ENCODE results near the gene TFDP2. TPM values are rescaled to one million over a fixed set of nuclear protein-coding genes. Genes with fewer than 3 reads are reported as not detected.

The TFDP2 gene
- total RNA-seq, 1 experiment from 2014 or later, result 55.4 TPM

- H3K4me3 ChIP-seq (replicated peaks in 1 of 2; ENCODE audit: low read depth in 1 of 2, low read length in 2 of 2), result no peak overlapping the region
- H3K79me2 ChIP-seq (ENCODE audit: insufficient read depth, low read length), result no peaks in the 10 kb centered on the region
- POLR2A ChIA-PET, result interaction anchor here (0.7 kb wide), 1 partner anchor 10 kb away, joined by 3 read pairs; no protein-coding TSS in a partner anchor
- H3K4me1 ChIP-seq (ENCODE audit: control insufficient read depth in 1 of 2, insufficient read depth in 2 of 2, low read length in 2 of 2), result peaks cover 0 to 2% of the 10 kb centered on the region in 2 experiments; a peak in 1 of 4 replicates
- no peaks in the 10 kb centered on the region for H3K9me3 ChIP-seq (ENCODE audit: control insufficient read depth in 1 of 2, insufficient read depth in 1 of 2, low read depth in 1 of 2, low read length in 2 of 2)
- DNase-seq (ENCODE audit: low read depth, low spot score) (no peak), ATAC-seq (peak; percentile 35)
- peaks cover 0 to 4% of the 10 kb centered on the region in 2 experiments; a peak in 2 of 4 replicates for H3K36me3 ChIP-seq (ENCODE audit: control insufficient read depth in 1 of 2, insufficient read depth in 2 of 2, low read length in 2 of 2)
- no peak overlapping the region for H3K27ac ChIP-seq (ENCODE audit: low read depth, low read length)
- intact Hi-C loops (cut with micrococcal nuclease), result no loop called here
- no peak overlapping the region for H3K9ac ChIP-seq (ENCODE audit: low read length)
- H3K4me2 ChIP-seq (ENCODE audit: low read length), result no peak overlapping the region
- RAD21 ChIA-PET (ENCODE audit: low non-redundant PET in 1 of 2, low total read pairs in 2 of 2, uncharacterized antibody in 2 of 2, unreplicated experiment in 2 of 2), result no interaction called here
- no peak for TF ChIP-seq TCF7L2 (IDR thresholded peaks at IDR 0.05; ENCODE audit: borderline replicate concordance, extremely low read depth, insufficient read depth, insufficient read length)
- no peak for TF ChIP-seq REST (IDR thresholded peaks at IDR 0.05; ENCODE audit: low read depth)
- TF ChIP-seq SIN3A (IDR thresholded peaks at IDR 0.05; ENCODE audit: low read depth), result no peak
- TF ChIP-seq ELF1 (IDR thresholded peaks at IDR 0.05; ENCODE audit: borderline replicate concordance, low read depth), result no peak
- TF ChIP-seq JUND (IDR thresholded peaks at IDR 0.05), result no peak
- no peak for TF ChIP-seq CBX3 (IDR thresholded peaks at IDR 0.05; ENCODE audit: low read depth)
- no peak for TF ChIP-seq FOSL1 (IDR thresholded peaks at IDR 0.05; ENCODE audit: low read depth)
- no peak for TF ChIP-seq POLR2AphosphoS5 (IDR thresholded peaks at IDR 0.05; ENCODE audit: low read depth, low read length)
- no peak for TF ChIP-seq SRF (IDR thresholded peaks at IDR 0.05; ENCODE audit: low read depth)
- no peak for TF ChIP-seq ZFX (IDR thresholded peaks at IDR 0.05)
- no peak for TF ChIP-seq EZH2phosphoT487 (IDR thresholded peaks at IDR 0.05; ENCODE audit: borderline replicate concordance)
- TF ChIP-seq EZH2 (IDR thresholded peaks at IDR 0.05), result no peak
- no peak for TF ChIP-seq EGR1 (IDR thresholded peaks at IDR 0.05; ENCODE audit: low read depth)
- TF ChIP-seq MAX (IDR thresholded peaks at IDR 0.05), result no peak
- TF ChIP-seq POLR2A (IDR thresholded peaks at IDR 0.05; ENCODE audit: borderline replicate concordance, extremely low read depth, insufficient read depth, insufficient read length), result no peak
- TF ChIP-seq ZNF274 (IDR thresholded peaks at IDR 0.05; ENCODE audit: low read depth, low read length), result no peak
- TF ChIP-seq RAD21 (IDR thresholded peaks at IDR 0.05; ENCODE audit: low read depth), result no peak
- H2AFZ ChIP-seq (ENCODE audit: low read depth, low read length, poor library complexity, severe bottlenecking), result no peak overlapping the region
- H3K9me2 ChIP-seq (ENCODE audit: insufficient read depth), result no peaks in the 10 kb centered on the region
- BruUV-seq (replicated peaks), result no TSS peak
- H3K27me3 ChIP-seq (ENCODE audit: insufficient read depth, low read length), result no peaks in the 10 kb centered on the region
- no peaks in the 10 kb centered on the region for H4K20me1 ChIP-seq (ENCODE audit: insufficient read depth)
- CTCF ChIA-PET, result no interaction called here
Measured at GRCh38 chr3:141929341-141929995, 219.9 kb downstream of the TFDP2 start.

Measured in HCT116 (cell line).